LNCaP clone FGC (cell line): Measurements from ENCODE around the gene TPGS1.

ENCODE experiments used
- DNase-seq: peaks from one replicate; pipeline ENCODE4 v3.0.0-alpha.2; 2011; ENCODE audit warnings: low read depth
- H3K4me3 ChIP-seq: 2 replicates; pipeline ENCODE4 v1.5.1; 2011; ENCODE audit warnings: mild to moderate bottlenecking, low read depth, low read length, control low read depth
- TF ChIP-seq, protein P1 (sequence below): IDR thresholded peaks from 2 replicates; pipeline ENCODE4 v1.5.1; 2012; ENCODE audit warnings: mild to moderate bottlenecking; ENCODE audit not compliant: control insufficient read depth, insufficient read depth; ENCODE audit errors: extremely low read depth

The TPGS1 gene

DNA sequence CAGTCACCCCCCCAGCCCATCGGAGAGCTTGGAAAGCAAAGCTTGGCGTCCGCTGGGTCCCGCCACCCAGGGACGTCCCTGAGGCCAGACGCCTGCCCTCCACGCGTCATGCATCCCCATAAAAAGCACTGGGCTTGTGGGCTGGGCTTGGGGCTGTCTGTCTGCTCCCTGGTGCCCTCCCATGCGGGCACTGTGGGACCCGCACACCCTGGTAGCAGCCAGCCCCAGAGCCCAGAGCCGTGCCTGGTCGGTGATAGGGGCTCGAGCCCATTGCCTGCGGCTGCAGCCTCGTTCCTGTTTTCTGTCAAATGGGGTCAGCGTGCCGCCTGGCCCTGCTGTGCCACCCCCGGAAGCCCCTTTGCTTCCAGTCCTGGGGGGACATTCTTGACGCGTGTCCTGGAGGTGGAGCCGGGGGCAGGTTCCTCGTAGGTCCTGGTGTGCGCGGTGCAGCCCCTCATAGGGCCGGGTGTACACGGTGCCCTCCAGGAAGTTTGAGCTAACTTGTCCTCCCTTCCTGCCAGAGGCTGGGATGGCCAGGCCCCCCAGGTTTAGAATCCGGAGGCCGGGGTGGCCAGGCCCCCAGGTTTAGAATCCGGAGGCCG, 32.2 kb downstream of the TPGS1 start:
- no peak overlapping the region for H3K4me3 ChIP-seq
- TF ChIP-seq, protein P1, sequence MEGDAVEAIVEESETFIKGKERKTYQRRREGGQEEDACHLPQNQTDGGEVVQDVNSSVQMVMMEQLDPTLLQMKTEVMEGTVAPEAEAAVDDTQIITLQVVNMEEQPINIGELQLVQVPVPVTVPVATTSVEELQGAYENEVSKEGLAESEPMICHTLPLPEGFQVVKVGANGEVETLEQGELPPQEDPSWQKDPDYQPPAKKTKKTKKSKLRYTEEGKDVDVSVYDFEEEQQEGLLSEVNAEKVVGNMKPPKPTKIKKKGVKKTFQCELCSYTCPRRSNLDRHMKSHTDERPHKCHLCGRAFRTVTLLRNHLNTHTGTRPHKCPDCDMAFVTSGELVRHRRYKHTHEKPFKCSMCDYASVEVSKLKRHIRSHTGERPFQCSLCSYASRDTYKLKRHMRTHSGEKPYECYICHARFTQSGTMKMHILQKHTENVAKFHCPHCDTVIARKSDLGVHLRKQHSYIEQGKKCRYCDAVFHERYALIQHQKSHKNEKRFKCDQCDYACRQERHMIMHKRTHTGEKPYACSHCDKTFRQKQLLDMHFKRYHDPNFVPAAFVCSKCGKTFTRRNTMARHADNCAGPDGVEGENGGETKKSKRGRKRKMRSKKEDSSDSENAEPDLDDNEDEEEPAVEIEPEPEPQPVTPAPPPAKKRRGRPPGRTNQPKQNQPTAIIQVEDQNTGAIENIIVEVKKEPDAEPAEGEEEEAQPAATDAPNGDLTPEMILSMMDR, result no peak
- no peak for DNase-seq

DNA sequence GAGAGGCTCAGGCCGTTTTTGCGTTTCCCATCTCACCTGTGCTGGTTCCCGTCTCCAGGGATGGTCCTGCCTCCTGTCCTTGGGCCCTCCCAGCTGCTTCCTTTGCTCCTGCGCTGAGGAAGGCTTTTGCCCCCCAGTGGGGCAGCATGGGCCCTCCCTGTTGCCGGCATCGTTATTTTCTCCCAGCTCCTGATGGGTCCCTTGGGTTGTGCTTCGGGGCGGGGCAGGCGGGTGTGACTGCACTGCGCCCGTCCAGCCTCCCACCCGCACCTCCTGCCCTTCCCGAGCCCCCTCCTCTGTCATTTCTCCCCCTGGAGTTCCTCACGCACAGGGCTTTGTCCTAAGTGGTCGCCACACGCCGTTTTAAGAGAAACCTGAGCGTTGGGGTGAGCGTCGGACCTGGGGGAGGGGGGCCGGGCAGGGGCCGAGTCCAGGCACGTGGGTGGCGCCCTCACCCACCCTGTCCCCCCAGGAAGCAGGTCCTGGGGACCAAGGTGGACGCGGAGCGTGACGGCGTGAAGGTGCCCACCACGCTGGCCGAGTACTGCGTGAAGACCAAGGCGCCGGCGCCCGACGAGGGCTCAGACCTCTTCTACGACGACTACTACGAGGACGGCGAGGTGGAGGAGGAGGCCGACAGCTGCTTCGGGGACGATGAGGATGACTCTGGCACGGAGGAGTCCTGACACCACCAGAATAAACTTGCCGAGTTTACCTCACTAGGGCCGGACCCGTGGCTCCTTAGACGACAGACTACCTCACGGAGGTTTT, 33.8 kb downstream of the TPGS1 start:
- DNase-seq, result no peak
- TF ChIP-seq, protein P1, result no peak
- no peak overlapping the region for H3K4me3 ChIP-seq

DNA sequence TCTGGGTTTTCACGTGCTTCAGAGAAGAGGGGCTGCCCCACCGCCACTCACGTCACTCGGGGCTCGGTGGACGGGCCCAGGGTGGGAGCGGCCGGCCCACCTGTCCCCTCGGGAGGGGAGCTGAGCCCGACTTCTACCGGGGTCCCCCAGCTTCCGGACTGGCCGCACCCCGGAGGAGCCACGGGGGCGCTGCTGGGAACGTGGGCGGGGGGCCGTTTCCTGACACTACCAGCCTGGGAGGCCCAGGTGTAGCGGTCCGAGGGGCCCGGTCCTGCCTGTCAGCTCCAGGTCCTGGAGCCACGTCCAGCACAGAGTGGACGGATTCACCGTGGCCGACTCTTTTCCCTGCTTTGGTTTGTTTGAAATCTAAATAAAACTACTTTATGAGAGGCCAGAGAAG, 34.4 kb downstream of the TPGS1 start:
- H3K4me3 ChIP-seq, result no peak overlapping the region
- TF ChIP-seq, protein P1, result no peak
- no peak for DNase-seq

DNA sequence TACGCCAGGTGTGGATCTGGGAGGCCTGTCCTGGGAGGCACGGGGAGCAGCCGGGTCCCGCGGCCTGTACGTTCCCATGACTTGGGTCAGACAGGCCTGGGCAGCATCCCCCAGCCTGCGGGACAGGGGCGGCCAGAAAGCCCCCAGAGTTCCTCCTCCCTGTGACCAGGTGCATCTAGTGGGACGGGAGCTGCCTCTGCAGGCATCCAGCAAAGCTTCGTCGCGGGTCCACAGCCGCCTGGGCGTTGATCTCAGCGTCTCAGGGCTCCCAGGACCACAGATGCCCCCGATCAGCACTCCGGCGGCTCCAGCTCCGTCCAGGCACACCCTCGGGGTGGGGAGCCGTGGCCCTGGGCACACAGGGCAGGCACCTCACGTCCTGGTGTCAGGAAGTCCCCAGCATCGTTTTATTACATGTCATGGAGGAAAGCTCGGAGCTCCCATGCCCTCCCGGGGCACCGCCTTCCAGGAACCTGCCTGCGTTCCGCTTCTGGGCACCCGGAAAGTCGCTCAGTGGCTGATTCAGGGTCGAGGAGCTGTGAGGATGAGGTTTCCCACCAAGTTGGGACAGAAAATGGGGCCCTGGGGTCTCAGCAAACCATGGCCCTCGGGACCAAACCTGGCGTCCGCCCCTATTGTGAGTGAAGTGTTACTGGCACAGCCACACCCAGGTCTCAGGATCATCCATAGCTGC, 35.0 kb downstream of the TPGS1 start:
- H3K4me3 ChIP-seq, result no peak overlapping the region
- TF ChIP-seq, protein P1, result no peak
- DNase-seq, result no peak

DNA sequence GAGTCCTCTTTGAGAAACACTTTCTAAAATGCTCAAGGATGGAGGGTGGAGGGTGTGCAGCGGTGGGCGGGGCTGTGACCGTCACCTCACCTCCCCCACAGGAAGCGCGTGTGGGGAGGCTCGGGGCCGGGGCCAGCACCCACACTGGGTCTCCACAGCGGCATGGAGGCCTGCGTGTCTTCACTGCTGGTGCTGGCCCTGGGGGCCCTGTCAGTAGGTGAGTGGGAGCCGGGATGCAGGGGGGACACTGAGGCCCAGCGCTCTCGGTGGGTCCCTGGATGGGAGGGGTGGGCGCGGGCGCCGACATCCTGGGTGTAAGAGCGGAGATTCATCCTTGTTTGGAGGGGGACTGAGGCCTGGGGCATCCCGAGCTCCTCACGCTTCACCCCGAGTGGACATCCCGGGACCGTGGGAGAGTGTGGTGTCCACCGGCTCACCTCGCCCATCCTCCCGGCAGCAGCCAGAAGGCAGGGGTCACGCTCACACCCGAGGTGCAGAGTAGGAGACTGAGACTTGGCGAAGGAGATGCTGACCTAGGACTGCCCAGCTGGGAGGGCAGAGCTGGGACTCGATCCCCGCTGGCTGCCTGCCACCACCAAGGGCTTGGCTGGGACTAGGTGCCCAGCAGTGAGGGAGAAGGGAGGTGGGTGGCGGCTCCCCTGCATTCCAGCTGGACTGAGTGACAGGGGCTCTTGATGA, 36.8 kb downstream of the TPGS1 start, which contains the start of gene GZMM:
GZMM (plus strand) TSS at position 144 of the 699 bp plus-strand sequence; CDS start at position 163, 19 bp downstream.
- no peak within 1 kb of the TSS for H3K4me3 ChIP-seq
- no peak for DNase-seq
- TF ChIP-seq, protein P1, result no peak

DNA sequence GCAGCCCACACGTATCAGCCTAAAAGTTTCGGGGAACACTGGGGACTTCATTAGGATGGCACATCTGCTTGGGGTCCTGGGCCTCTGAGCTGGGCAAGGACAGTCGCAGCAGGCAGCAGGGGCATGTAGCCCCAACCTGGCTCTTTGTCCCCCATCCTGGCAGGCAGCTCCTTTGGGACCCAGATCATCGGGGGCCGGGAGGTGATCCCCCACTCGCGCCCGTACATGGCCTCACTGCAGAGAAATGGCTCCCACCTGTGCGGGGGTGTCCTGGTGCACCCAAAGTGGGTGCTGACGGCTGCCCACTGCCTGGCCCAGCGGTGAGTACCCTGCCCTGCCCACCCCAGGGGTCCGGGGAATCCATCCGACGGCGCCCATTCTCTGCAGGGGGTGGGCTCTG, 39.8 kb downstream of the TPGS1 start:
- DNase-seq, result no peak
- no peak overlapping the region for H3K4me3 ChIP-seq
- TF ChIP-seq, protein P1, result no peak
